Activated naive CD8-positive, alpha-beta T cell treated with anti-CD3 and anti-CD28 coated beads, Interleukin-2, amount 50 U/mL, for 16 hours (primary cell): ENCODE measurements around the gene HRC.
"Not testable (repeated sequence)": the region's sequence is repeated elsewhere in the genome, so short reads cannot be mapped to it uniquely, and the experiment has no call there.

ENCODE experiments used
- DNase-seq: peaks from one replicate; pipeline ENCODE4 v3.0.0-alpha.2; 2020; ENCODE audit warnings: low read depth, low spot score

Gene HRC

GRCh38 chr19:49160450-49161189 is 5.4 kb upstream of the HRC start:
- no peak for DNase-seq

- DNase-seq: no peak
Observed at GRCh38 chr19:49157445-49158224, 2.4 kb upstream of the HRC start, which contains the start of gene TRPM4. TSS of gene TRPM4 (plus strand) at chr19:49157792. CDS start at chr19:49157867, 75 bp downstream.

- no peak for DNase-seq
Observed at GRCh38 chr19:49155820-49156346, 687 bp upstream of the HRC start.

- DNase-seq: no peak
Observed at GRCh38 chr19:49154279-49154678, 917 bp downstream of the HRC start.

- DNase-seq: no peak
Observed at GRCh38 chr19:49153167-49153809, 1.9 kb downstream of the HRC start.

GRCh38 chr19:49152119-49152550 is 3.1 kb downstream of the HRC start:
- DNase-seq: no peak

- no peak for DNase-seq
Observed at GRCh38 chr19:49151267-49152118, 3.7 kb downstream of the HRC start.

- no peak for DNase-seq
Observed at GRCh38 chr19:49150944-49151243, 4.3 kb downstream of the HRC start.

- DNase-seq: no peak
Observed at GRCh38 chr19:49150106-49150943, 4.9 kb downstream of the HRC start.

- no peak for DNase-seq
Observed at GRCh38 chr19:49149652-49150105, 5.5 kb downstream of the HRC start.

- peak; percentile 69 for DNase-seq
Observed at GRCh38 chr19:49148784-49149651, 6.2 kb downstream of the HRC start.

- DNase-seq: no peak
Observed at GRCh38 chr19:49148044-49148682, 7.0 kb downstream of the HRC start.

- DNase-seq: not testable (repeated sequence)
Observed at GRCh38 chr19:49146408-49146770, 8.8 kb downstream of the HRC start.

- peak; percentile 61 for DNase-seq
Observed at GRCh38 chr19:49145573-49146407, 9.4 kb downstream of the HRC start.

- peak; percentile 37 for DNase-seq
Observed at GRCh38 chr19:49142866-49143335, 12.3 kb downstream of the HRC start.

- DNase-seq: no peak
Observed at GRCh38 chr19:49141352-49141751, 13.8 kb downstream of the HRC start.

GRCh38 chr19:49140951-49141350 is 14.2 kb downstream of the HRC start:
- DNase-seq: no peak

- no peak for DNase-seq
Observed at GRCh38 chr19:49136771-49137171, 18.4 kb downstream of the HRC start.
